Measurements from ENCODE around the gene MOB1A.
"Not testable (repeated sequence)": the region's sequence is repeated elsewhere in the genome, so short reads cannot be mapped to it uniquely, and the experiment has no call there.

MOB1A gene

DNA sequence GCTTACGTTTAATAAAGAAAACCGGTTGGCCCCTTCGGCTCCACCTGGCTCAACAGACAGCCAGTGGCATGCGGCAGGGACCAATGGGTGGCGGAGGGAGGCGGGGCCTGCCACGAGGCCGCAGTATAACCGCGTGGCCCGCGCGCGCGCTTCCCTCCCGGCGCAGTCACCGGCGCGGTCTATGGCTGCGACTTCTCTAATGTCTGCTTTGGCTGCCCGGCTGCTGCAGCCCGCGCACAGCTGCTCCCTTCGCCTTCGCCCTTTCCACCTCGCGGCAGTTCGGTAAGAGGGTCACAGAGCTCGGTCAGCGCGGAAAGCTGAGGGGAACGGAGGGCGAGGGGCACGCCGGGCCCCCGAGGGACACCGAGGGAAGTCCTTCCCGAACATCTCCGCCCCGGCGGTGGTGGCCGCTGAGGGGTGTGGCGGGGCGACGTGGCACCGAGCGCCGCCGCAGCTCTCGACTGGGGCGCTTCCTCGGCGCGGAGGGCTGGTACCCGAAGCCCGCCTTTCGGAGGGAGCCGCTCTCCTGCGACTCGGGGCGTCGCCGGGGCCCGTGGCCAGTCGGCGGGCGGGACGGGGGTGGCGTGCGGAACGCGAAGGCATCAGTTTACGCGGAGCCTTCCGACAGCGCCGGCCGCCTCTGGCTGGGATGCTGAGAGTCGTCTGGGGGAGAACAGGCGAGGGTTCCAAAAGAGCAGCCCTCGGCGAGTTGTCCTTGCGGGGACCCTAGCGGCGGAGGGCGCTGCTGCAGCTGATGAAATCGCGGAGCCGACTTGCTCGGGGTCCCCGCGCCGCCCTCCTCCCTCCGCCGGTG, 20.0 kb upstream of the MOB1A start, which contains the start of gene MTHFD2:
TSS of gene MTHFD2 (plus strand) at position 155 of the 814 bp plus-strand sequence. CDS start at position 182, 27 bp downstream.
- DNase-seq (ENCODE audit: low spot score) = peak; percentile 83

DNA sequence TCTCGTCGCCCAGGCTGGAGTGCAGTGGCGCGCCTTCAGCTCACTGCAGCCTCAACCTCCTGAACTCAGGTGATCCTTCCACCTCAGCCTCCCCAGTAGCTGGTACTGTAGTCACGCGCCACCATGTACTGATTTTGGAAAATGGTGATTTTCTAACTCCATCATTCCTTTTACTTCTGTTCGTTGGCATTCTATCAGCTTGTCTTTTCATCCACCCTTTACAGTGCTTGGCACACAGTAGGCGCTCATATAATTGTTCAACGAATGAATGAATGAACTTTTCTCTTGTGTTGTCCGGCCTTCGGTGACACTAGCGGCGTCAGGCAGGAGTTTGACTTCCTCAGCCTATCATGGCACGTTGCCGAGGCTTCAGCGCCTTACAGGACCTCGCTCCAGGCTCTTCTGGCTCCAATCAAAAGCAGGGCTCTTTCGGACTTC, 19.4 kb upstream of the MOB1A start:
- no peak for DNase-seq (ENCODE audit: low spot score)

DNA sequence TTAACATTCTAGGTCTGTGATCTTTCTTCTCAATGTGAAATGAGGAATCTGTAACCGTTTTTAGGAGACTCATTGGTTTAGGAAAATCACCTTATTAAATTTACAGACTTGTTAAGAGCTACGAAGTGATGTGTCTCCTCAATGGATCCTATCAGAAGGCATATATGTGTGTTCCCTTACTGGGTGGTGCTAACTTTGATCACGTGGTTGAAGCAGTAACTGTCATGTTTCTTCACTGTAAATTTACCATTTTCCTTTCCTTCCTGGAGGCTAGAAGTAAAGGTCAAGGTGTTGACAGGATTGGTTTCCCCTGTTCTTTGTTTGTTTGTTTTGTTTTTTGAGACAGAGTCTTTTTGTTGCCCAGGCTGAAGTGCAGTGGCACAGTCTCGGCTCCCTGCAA, 18.4 kb upstream of the MOB1A start:
- no peak for DNase-seq (ENCODE audit: low spot score)

DNA sequence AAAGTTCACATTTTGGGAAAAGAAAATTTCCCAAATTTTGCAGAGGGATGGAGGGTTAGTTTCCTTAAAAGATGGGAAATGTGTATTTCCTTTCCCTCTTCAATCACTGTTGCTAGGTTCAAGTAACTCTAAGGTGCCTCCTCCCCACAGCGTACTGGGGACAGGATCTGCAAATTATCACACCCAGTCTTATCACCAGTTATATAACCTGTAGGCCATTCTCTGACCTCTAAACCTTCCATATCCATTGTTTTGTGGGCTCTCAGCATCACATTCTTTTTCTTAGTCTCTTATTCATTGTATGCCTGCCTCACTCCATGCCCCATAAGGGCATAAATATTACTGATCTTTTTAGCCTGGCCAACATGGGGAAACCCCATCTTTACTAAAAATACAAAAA, 16.1 kb upstream of the MOB1A start:
- DNase-seq (ENCODE audit: low spot score) = no peak

DNA sequence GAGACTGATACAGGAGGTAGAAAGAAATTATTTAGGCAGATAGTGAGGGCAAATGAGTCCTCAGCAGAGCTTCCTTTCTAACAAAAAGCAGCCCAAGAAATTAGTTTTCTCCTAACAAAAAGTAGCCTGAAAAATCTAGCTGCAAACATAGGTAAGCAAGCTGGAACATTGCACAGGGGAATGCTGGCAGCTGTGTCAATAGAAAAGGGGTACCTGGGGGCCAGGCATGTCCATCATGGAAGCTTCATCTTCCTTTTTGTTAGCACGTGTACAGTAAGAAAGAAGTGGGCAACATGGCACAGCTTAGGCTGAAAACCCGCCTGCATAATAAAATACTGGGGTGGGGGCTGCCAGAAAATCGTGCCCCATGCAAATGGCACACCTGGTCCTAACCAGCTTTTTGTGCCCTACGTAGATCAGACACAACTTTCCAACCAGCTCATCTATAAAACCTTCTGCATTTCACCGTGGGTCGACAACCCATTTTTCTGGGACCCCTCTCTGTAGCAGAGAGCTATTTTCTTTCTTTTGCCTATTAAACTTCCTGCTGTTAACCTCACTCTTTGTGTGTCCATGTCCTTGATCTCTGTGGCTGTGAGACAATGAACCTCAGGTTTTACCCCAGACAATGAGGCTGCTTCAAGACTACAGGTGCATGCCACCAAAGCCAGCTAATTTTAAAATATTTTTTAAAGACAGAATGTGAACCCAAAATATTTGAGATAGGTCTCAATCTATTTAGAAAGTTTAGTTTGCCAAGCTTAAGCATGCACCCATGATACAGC, 13.1 kb upstream of the MOB1A start:
- DNase-seq (ENCODE audit: low spot score) = no peak

DNA sequence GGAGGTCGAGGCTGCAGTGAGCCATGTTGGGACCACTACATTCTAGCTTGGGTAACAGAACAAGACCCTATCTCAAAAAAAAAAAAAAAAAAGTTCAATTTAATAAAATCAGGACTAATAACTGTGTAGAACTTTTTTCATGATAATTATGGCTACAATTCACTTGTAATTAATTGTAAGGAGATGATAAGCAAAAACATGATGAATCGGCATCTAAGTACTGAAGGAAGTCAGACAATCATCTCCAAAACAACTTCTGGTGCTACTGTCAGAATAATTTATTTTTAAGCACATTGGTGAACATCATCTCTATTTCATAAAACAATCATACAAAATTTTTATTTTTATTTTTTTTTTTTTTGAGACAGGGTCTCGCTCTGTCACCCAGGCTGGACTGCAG, 10.0 kb upstream of the MOB1A start:
- DNase-seq (ENCODE audit: low spot score) = no peak

DNA sequence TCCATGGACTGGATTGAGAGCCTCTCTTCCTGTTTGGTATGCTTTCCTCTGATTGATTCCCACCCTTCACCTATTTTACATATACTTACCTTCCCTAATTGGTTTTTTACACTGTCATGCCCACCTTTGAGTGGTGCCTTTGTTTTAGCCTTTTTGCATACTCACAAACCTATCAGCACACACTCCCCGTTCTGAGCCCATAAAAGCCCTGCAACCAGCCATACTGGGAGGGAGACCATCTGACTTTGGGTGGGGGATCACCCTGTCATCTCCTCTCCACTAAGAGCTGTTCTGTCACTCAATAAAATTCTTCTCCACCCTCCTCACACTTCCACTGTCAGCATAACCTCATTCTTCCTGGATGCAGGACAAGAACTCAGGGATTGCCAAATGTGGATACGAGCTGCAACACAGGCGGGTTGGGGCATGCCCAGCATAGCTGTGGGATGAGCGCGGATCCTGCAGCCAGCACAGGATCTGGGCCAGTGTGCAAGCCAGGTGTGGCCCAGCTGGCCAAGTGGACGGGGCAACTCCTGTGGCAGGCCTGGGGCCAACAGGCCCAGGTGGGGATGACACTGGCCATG, 9.4 kb upstream of the MOB1A start:
- DNase-seq (ENCODE audit: low spot score) = no peak

DNA sequence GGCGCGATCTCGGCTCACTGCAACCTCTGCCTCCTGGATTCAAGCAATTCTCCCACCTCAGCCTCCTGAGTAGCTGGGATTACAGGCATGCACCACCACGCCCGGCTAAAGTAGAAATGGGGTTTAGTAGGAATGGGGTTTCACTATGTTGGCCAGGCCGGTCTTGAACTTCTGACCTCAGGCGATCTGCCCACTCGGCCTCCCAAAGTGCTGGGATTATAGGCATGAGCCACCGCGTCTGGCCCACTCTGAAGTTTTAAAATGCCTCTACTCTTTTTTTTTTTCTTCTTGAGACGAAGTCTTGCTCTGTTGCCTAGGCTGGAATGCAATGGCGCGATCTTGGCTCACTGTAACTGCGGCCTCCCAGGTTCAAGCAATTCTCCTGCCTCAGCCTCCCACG, 8.0 kb upstream of the MOB1A start:
- not testable (repeated sequence) for DNase-seq (ENCODE audit: low spot score)

DNA sequence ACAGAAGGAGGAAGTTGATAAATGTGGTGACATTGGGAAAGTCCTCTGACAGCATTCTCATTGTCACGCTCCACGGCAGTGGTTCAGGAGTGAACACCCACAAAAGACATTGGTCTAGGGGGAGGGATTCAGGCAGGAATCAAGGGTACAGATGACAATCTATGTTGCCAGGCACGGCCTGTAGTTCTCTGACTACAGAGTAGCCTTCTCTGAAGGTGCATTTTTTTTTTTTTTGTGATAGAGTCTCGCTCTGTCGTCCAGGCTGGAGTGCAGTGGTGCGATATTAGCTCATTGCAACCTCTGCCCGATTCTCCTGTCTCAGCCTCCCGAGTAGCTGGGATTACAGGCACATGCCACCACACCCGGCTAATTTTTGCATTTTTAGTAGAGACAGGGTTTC, 7.4 kb upstream of the MOB1A start:
- DNase-seq (ENCODE audit: low spot score) = peak; percentile 62

DNA sequence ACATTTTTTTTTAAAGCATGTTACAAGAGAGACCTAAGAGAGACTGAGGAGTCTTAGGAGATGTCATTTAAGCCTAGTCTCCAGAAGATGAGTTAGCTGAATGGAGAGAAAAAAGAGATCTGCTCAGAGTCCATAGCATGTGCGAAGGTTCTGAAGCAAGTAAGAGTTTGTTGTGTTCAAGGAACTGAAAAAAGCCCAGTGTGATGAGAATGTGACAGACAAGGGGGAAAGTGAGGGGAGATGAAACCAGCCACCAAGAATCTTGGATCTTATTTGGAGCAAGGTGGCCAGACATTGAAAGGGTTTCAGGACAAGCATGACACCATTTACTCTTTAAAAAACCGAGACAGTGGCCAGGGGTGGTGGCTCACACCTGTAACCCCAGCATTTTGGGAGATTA, 5.2 kb upstream of the MOB1A start:
- DNase-seq (ENCODE audit: low spot score) = no peak

DNA sequence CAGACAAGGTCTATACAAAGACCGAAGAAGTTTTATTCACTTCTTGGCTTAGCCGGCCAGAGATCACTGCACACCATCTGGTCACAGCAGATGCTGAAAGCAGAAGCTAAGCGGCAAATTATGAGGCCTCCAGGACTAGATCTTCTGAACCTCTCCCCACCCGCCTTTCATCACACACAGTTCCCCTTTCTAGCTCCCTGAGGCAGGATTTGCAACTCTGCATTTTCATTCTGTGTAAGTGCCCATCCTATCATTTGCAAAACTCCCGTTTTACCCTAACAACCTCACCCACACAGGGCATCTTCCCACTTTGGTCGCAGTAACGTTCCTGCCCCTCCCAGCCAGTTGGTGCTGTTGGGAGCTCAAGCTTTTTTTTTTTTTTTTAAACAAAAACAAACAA, 3.1 kb upstream of the MOB1A start:
- DNase-seq (ENCODE audit: low spot score) = peak; percentile 70

DNA sequence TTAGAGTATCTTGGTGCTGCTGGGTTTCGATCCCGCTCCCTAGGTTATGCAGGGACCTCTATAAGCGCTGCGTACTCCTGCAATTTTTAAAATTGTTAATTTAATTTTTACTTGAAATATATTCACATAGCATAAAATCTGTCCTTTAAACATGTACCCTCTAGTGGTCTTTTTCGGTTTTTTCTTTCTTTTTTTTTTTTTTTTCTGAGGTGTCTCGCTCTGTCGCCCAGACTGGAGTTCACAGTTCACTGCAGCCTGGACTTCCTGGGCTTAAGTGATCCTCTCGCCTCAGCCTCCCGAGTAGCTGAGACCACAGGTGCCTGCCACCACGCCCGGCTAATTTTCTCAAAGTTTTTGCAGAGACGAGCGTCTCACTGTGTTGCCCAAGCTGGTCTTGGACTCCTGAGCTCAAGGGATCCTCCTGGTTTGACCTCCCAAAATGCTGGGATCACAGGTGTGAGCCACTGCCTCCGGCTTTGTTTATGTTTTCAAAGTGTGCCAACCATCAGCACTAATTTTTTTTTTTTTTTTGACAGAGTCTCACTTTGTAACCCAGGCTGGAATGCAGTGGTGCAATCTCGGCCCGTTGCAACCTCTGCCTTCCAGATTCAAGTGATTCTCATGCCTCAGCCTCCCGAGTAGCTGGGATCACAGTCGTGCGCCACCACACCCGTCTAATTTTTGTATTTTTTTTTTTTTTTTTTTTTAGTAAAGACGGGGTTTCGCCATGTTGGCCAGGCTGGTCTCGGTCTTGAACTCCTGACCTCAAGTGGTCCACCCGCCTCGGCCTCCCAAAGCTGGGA, 585 bp upstream of the MOB1A start:
- no peak for DNase-seq (ENCODE audit: low spot score)

DNA sequence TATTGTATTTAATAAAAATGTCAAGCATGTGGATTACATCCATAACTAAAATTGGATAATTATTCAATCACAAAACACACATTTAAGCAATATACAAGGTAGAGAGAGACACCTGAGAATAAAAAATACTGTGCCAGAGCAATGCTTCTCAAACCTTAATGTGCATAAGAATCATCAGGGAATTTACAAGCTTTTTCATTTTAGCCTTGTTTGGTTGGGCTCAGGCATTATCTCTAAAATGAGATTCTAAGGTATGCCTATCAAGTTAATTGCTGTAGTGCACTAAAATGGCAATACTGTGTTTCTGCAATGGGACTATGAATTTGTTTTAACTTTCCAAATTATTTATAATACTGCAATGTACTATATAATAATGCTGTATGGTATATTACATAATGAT, 983 bp downstream of the MOB1A start:
- no peak for DNase-seq (ENCODE audit: low spot score)

DNA sequence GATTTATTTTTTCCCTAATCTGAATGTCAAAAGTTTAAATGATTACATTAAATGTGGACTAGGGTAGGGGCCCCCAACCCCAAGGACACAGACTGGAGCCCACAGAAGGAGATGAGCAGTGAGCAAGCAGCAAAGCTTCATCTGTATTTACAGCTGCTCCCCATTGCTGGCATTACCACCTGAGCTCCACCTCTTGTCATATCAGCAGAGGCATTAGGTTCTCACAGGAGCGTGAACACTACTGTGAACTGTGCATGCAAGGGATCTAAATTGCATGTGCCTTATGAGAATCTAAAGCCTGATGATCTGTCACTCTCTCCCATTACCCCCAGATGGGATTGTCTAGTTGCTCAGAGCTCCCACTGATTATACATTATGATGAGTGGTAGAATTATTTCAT, 3.8 kb downstream of the MOB1A start:
- DNase-seq (ENCODE audit: low spot score) = no peak

DNA sequence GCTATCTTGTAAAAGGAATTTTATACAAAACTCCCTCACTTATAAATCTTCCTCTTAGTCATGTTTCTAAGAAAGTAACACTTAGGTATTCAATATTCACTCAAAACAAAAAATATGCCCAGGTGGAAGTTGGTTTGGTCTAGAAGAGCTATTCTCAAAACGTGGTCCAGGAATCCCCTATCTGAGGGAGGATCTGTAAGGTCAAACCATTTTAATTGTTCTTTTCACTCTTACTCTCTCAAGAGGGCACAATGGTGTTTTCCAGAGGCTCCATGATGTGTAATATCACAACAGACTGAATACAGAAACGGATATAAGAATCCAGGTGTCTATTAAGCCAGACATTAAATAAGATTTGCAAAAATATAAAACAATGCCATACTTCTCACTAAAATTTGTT, 9.9 kb downstream of the MOB1A start:
- no peak for DNase-seq (ENCODE audit: low spot score)

DNA sequence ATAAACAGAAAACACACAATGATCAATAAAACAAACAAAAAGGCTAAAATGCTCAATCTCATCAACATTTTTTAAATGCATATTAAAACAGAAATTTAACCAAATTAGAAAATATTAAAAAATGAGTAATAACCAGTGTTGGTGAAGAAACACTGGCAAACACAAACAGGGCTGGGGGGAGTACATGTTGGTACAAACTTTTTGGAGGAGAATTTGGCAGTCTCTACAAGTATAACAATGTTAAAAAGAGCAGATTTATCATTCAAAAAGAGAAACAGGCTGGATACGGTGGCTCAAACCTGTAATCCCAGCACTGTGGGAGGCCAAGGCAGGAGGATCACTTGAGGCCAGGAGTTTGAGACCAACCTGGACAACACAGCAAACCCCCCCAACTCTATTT, 13.9 kb downstream of the MOB1A start:
- DNase-seq (ENCODE audit: low spot score) = no peak

DNA sequence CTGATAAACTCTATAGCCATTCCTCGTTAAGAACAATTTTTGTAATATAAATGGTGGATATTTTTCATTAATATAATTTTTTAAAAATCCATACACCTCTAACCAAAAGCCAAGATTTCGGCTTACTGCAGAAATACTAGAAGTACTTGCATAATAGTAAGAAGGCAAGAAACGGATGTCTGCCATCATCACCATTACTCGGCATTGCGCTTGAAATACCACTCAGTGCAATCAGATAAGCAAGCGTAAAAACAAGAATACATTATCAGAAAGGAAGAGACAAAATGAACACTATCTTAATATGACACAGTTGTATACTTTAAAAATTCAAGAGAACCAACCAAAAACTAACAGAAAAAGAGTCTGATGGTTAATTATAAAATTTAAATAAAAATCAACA, 15.7 kb downstream of the MOB1A start:
- DNase-seq (ENCODE audit: low spot score) = no peak

DNA sequence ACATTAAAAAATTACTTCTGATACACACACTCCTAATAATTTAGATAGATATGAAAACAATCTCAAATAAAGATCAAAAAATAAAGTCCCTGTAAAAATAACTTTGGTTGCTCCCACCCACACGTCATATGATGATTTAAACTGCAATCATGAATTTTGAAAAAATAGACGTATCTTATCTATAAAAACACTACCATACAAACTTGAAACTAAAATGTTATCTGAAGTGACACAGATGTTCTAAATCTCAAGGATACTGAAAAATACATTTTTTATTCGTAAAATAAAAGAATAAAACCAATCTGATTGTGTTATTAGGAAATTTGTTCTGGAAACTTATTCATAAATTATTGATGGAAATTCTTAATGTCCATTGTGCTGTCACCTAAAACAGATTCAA, 22.8 kb downstream of the MOB1A start:
- DNase-seq (ENCODE audit: low spot score) = no peak

DNA sequence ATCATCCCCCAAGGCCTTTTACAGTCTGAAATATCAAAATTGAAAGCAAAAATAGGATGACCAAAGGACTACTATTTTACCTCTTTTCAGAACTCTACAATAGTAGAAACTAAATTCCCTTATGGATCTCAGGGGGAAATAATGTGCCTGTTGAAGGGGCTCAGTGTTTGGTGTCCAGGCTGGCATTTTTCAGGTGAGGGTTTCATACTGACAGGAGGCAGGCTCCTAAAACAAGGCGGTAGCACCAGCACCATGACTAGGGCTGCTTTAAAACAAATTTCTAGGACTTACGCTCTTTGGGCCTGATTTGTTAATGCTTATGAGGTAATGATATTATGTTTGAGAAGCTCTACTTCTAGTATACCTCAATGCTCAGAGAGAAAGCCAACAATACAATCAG, 25.7 kb downstream of the MOB1A start:
- no peak for DNase-seq (ENCODE audit: low spot score)

DNA sequence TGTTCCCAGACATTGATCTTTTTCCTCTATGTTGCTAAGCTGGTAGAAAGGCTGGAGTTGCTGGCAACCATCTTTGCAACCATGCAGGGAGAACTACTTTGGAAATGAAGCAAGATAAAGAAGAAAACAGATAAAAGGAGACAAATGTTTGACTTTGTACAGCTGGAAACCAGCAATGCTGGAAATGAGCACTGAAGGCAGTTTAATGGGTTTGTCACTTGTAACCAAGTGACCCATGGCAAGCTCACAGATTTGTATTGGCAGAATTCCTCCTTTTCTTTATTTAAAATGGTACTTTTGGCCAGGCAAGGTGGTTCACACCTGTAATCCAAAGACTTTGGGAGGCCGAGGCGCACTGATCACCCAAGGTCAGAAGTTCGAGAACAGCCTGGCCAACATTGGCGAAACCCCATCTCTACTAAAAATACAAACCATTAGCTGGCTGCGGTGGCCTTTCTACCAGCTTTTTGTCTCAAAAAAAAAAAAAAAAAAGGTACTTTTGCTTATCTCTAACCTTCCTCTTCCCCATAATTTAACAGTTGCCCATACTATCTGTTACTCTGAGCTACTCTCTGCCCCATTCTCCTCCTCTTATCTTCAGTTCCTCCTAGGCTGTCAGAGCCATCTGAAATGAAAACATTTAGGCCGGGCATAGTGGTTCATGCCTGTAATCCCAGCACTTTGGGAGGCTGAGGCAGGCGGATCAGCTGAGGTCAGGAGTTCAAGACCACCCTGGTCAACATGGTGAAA, 28.9 kb downstream of the MOB1A start:
- no peak for DNase-seq (ENCODE audit: low spot score)

DNA sequence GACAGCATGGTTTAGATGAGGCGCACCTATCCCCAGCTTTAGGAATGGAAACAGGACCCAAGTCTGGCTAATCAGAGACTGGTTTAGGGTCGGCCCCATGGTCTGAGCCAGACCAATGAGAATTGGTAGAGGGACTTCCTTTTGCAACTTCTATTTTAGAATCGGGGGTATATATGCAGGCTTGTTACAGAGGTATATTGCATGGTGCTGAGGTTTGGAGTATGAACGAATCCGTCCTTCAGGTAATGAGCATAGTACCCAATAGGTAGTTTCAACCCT, 29.5 kb downstream of the MOB1A start:
- DNase-seq (ENCODE audit: low spot score) = no peak

Data from globus pallidus (tissue), 1 donor.